NOMO-1 treated with DMSO at 0.1 percent for 48 hours (cell line): ENCODE measurements around the gene MMP1.
A peak's percentile ranks its signal among the peaks of the same experiment; 100 is the strongest.

ENCODE experiments used
- DNase-seq: peaks from one replicate; lab custom pipeline; 2025; ENCODE audit not compliant: unreplicated experiment; lab: John Stamatoyannopoulos, UW

Gene MMP1

GRCh38 chr11:102807921-102808320 is 10.0 kb upstream of the MMP1 start:
- DNase-seq = no peak

DNA sequence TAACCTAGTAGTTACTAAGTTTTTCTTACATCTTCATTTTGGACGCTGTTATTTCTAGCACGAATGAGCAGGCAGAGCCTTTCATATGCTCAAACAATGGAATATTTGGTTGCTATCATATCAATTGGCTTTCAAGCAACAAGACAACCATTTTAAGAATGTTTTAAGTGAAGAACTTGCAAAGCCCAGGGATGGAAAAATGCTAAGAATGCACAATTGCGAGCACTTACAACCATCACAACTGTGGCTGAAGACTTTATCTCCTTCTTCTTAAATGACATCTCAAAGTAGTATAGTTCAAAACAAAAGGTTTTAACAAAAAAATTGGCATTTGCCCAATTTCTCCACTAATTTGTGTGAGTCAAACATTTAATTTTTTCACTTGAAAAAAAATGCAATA is 8.3 kb upstream of the MMP1 start:
- no peak for DNase-seq

DNA sequence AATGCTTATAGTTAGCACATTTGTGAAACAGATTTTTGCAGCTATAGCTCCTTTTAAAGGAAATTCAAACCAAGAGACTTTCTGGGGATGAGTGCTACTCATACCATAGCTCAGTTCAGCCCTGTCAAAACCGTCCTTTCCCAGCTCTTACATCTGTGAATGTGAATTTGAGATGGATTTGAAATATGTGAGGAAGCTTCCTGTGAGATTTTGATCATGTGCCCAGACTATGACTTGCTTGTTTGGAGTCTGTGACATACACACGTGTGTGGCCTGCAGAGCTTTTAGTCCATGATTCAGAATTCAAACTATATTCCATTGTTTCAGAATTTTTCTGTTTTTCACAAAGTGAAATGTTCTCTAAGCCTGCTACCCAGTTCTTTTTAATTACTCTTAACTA is 4.4 kb upstream of the MMP1 start:
- DNase-seq = no peak

- DNase-seq = no peak
Observed at GRCh38 chr11:102800767-102801166, 2.8 kb upstream of the MMP1 start.

GRCh38 chr11:102799681-102800340 is 1.9 kb upstream of the MMP1 start:
- DNase-seq = no peak

DNA sequence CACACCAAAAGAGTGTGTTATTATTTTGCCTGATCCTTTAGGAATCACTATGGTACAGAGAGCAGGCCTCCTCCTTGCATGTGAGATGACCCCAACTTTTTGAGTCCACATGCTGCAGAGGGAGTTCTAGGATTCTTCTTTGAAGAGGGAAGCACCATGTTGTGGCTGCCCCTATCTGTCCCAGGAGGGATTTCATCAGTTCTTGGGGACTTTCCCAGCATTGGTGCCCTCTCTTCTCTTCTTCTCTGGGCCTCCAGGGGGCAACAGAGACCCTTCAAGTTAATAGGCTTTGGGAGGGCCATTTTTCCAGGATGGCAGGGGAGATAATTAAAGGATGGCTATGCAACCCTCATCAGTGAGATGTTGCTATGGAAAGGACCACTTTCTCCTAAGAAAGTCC is 3.6 kb downstream of the MMP1 start:
- DNase-seq = no peak

- DNase-seq = no peak
Observed at GRCh38 chr11:102793677-102794290, 4.2 kb downstream of the MMP1 start.

GRCh38 chr11:102792604-102793003 is 5.4 kb downstream of the MMP1 start:
- peak; percentile 20 for DNase-seq

GRCh38 chr11:102791271-102792036 is 6.5 kb downstream of the MMP1 start:
- no peak for DNase-seq

GRCh38 chr11:102788334-102788995 is 9.5 kb downstream of the MMP1 start:
- no peak for DNase-seq

DNA sequence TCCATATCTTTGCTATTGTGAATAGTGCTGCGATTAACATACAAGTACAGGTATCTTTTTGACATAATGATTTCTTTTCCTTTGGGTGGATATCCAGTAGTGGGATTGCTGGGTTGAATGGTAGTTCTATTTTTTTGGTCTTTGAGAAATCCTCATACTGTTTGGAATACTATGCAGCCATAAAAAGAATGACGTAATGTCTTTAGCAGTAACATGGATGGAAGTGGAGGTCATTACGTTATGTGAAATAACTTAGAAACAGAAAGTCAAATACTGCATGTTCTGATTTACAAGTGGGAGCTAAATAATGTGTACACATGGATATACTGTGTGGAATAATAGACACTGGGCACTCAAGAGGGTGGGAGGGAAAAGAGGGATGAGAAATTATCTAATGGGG is 13.6 kb downstream of the MMP1 start:
- DNase-seq = no peak

DNA sequence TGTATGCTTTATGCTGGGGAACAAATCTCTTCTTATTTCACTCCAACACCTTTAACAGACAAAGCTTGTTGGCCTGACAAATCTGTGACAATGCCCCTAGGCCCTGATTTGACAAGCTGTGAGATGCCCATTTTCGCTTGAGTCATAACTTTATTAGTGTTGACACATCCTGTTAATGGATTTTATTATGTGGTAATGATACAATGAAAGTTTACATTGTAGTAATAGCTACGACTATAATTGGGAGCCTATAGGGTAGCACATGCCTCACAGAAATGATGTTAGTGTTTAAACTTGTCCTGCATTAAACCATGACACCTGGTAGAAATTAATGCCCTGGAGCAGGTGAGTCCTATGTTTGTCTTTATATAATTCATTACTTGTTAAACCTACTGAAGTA is 14.2 kb downstream of the MMP1 start:
- no peak for DNase-seq

DNA sequence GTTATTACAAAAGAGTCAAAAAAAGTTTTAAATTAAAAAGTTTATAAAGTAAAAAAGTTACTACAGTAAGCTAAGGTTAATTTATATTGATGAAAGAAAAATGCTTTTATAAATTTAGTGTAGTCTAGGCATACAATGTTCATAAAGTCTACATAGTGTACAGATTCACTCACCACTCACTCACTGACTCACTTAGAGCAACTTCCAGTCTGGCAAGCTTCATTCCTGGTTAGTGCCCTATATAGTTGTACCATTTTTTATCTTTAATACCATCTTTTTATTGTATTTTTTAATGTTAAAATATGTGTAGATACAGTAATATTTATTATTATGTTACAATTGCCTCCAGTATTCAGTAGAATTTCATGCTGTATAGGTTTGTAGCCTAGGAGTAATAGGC is 14.9 kb downstream of the MMP1 start:
- no peak for DNase-seq

DNA sequence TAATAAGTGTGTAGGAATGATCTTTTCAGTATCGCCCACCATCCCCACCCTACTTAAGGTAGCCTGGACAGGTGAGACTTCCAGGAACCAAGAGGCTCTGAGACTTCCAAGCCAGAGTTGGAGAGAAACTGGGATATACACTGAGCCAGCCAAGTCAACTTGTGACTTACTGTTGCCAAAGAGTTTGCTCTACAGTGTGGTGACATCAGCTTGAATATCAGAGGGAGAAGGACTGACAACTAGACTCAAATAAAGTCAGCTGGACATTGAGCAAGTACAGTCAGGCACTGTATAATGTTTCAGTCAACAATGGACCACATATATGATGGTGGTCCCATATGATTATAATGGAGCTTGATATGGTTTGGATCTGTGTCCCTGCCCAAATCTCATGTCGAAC is 16.3 kb downstream of the MMP1 start:
- DNase-seq = no peak

- no peak for DNase-seq
Observed at GRCh38 chr11:102780491-102780918, 17.5 kb downstream of the MMP1 start, which contains the start of gene MMP10. MMP10 (minus strand) TSS chr11:102780628; CDS start chr11:102780591, 37 bp downstream.

DNA sequence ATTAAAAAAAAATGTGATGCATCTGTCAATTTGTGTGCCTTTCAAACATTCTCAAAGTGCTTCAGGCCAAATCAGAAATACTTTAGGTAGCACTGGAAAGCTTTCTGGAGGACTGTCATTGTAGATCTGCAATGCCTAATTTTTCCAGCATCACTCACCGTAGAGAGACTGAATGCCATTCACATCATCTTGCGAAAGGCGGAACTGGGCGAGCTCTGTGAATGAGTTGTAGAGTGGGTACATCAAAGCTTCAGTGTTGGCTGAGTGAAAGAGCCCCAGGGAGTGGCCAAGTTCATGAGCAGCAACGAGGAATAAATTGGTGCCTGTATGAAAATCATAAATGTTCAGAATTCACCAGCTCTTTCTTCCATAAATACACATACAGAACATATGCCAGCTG is 21.5 kb downstream of the MMP1 start:
- DNase-seq = no peak

GRCh38 chr11:102773386-102773785 is 24.6 kb downstream of the MMP1 start:
- DNase-seq = no peak

GRCh38 chr11:102771351-102771750 is 26.6 kb downstream of the MMP1 start:
- DNase-seq = no peak

- DNase-seq = no peak
Observed at GRCh38 chr11:102770191-102770590, 27.8 kb downstream of the MMP1 start.

DNA sequence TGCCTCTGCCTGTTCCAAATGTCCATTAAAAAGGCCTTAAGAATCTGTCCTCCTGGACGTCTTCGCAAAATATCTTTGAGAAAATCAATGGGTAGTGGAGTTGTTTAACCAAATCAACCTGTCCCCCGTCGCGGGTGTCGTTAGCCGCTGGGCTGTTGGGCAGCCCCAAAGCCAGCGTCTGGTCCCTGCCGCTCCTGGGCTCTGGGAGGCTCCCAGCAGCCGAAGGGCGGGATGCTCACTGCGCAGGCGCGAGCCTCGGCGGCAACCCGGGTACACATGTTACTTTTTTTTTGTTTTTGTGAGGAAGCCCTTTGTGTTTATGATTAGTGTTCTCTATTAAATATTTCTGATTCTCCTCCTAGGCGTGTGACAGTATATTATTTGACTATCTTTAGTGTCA is 30.2 kb downstream of the MMP1 start:
- DNase-seq = no peak

DNA sequence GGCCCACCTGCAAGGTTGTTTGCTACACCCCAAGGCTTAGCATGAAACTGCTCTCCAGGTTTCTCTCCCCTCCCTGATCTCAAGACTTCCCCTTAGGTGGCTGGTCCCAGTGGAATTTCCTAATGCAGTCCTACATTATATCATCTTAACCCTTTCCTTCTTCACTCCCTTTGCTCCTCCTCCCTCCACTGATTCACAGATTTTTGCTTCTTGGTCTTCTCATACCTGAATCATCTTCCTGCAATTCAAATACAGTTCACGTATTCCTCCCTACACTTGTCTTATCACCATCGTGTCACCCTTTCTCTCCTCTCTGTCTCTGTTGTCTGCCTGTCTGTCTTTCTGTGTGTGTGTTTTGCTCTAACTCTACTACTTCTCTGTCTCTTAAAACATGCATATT is 34.5 kb downstream of the MMP1 start:
- DNase-seq = no peak

- DNase-seq = no peak
Observed at GRCh38 chr11:102762361-102762767, 35.6 kb downstream of the MMP1 start.
